ENCODE data around the gene PLEKHA7.
"Not testable (repeated sequence)": the region's sequence is repeated elsewhere in the genome, so short reads cannot be mapped to it uniquely, and the experiment has no call there.

PLEKHA7 gene, protein sequence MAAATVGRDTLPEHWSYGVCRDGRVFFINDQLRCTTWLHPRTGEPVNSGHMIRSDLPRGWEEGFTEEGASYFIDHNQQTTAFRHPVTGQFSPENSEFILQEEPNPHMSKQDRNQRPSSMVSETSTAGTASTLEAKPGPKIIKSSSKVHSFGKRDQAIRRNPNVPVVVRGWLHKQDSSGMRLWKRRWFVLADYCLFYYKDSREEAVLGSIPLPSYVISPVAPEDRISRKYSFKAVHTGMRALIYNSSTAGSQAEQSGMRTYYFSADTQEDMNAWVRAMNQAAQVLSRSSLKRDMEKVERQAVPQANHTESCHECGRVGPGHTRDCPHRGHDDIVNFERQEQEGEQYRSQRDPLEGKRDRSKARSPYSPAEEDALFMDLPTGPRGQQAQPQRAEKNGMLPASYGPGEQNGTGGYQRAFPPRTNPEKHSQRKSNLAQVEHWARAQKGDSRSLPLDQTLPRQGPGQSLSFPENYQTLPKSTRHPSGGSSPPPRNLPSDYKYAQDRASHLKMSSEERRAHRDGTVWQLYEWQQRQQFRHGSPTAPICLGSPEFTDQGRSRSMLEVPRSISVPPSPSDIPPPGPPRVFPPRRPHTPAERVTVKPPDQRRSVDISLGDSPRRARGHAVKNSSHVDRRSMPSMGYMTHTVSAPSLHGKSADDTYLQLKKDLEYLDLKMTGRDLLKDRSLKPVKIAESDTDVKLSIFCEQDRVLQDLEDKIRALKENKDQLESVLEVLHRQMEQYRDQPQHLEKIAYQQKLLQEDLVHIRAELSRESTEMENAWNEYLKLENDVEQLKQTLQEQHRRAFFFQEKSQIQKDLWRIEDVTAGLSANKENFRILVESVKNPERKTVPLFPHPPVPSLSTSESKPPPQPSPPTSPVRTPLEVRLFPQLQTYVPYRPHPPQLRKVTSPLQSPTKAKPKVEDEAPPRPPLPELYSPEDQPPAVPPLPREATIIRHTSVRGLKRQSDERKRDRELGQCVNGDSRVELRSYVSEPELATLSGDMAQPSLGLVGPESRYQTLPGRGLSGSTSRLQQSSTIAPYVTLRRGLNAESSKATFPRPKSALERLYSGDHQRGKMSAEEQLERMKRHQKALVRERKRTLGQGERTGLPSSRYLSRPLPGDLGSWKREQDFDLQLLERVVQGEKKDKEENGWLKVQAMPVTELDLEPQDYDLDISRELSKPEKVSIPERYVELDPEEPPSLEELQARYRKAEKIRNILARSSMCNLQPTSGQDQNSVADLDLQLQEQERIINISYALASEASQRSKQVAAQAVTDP

DNA sequence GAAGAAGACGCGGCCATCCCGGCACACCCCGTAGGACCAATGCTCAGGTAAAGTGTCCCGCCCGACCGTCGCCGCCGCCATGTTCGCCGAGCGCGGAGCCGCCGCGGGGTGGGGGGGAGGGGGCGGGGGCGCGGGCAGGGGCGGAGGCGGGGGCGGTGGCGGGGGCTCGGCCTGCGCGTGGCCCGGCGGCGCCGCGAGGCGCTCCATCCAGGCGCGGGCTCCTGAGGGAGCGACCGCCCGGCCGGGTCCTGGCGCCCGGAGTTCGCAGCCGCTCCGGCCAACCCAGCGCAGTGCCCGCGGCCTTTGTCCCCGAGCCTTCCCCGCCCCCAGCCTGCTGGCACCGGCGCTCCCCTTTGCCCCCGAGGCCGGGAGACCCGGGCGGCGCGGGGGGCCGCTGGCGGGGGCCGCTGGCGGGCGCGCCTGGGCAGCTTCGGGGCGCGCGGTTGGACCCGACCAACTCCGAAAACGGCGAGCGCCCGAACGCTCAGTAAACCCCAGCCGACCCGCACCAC lies at the start of gene PLEKHA7:
TSS of gene PLEKHA7 (minus strand) at position 94 of the 512 bp plus-strand sequence. CDS start at position 81, 13 bp downstream.
- no peak for DNase-seq (ENCODE audit: low read depth in 2 of 2, low spot score in 1 of 2)

DNA sequence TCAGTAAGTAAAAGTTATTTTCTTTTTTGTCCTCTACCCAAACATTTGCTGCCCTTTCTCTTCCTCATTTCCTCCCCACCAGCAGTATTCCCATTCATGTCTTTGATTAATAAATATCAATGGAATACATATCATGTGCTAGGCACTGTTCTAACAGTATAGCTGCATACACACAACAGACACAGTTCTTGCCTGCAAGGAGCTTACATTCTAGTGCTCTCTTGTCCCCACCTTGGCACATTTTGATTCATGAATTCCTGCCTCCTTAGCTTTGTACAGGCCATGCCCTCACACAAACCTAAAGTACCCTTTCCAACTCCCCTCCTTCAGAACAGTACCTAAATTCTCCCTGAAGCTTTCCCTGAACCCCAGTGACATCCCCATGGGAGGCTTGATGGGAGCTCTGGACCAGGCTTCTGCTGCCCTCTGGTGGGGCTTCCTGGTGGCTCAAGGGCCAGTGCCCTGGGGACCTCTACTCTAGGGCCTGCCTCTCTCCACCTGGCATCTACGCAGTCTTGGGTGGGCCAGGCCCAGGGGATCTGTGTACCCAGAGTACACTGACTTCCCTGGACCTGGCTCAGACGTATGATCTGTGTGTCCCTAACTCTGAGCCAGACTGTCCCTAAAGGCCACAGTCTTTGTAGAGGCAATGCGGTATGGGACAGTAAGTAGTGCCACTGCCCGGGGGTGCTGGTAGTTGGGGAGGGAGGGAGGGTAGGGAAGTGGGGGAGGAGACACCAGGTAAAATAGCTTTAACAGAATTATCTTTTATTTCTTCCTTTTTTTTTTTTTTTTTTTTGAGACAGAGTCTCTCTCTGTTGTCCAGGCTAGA lies 49.2 kb upstream of the PLEKHA7 start:
- DNase-seq (ENCODE audit: low read depth in 2 of 2, low spot score in 1 of 2), result no peak

DNA sequence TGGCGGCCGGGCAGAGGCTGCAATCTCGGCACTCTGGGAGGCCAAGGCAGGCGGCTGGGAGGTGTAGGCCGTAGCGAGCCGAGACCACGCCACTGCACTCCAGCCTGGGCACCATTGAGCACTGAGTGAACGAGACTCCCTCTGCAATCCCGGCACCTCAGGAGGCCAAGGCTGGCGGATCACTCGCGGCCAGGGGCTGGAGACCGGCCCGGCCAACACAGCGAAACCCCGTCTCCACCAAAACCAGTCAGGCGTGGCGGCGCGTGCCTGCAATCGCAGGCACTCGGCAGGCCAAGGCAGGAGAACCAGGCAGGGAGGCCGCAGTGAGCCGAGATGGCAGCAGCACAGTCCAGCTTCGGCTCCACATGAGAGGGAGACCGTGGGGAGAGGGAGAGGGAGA lies 36.9 kb upstream of the PLEKHA7 start:
- not testable (repeated sequence) for DNase-seq (ENCODE audit: low read depth in 2 of 2, low spot score in 1 of 2)

DNA sequence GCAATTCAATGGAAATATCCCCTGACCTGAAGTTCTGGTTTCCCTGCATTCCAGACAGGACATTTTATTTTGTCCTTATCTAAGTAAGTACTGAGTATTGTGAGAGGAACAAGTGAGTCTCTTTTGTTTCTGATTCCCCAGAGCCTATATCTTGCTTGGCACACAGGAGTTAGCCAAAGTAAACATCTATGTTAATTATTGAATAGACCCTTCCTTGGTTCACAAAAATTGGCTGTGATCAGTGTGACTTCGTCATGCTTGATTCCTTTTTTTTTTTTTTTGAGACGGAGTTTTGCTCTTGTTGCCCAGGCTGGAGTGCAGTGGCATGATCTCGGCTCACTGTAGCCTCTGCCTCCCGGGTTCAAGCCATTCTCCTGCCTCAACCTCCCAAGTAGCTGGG lies 34.3 kb upstream of the PLEKHA7 start:
- DNase-seq (ENCODE audit: low read depth in 2 of 2, low spot score in 1 of 2), result not testable (repeated sequence)

DNA sequence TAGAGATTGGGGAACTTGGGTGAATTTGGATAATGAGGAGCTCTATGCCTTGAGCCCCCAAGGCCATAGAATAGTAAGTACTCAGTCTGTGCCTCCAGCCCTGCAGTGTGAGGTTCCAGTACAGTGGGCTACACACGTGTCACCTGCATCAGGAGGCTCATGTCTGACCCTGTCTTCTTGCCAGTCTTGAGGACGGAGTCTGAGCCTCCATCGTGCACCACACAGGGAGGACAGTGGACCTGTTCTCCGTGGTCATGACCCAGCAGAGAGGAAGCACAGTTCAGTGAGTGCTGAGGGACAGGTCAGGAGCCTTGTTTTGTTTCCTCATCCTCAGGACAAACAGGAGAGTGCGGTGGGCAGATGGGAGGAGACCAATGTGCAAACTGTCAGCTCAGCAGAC lies 32.5 kb upstream of the PLEKHA7 start:
- DNase-seq (ENCODE audit: low read depth in 2 of 2, low spot score in 1 of 2), result no peak

DNA sequence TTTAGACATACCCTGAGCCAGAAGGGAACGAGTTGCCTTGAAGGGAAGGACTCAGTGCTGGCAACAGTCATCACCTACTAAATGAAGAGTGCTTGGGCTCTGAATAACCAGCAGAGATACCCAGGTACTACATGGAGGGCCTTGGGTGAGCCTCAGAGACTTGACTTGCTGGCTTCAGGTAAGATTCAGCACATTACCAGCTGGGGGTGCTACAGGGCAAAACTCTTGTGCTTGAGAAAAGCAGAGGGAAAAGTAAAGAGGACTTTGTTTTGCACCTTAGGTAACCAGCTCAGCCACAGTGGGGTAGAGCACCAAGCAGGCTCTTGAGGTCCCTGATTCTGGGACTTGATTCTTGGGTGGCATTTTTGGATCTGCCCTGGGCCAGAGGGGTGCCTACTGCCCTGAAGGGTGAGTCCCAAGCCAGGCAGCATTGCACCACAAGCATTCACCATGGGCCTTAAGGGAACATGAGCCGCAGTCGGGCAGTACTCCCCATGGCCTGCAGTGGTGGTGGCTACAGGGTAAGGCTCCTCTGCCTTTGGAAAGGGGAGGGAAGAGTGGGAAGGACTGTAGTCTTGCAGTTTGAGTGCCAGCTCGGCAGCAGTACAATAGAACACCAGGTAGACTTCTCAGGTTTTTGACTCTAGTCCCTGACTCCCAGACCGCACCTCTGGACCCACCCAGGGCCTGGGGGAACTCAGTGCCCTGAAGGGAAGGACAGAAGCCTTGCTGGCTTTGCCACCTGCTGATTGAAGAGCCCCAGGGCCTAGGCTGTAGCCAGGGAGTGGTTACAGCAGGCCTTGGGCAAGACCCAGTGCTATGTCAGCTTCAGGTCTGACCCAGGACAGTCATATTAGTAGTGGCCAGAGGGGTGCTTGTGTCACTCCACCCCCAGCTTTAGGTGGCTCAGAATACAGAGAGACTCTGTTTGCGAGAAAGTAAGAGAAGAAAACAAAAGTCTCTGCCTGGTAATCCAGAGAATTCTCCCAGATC lies 22.7 kb upstream of the PLEKHA7 start:
- DNase-seq (ENCODE audit: low read depth in 2 of 2, low spot score in 1 of 2), result no peak

DNA sequence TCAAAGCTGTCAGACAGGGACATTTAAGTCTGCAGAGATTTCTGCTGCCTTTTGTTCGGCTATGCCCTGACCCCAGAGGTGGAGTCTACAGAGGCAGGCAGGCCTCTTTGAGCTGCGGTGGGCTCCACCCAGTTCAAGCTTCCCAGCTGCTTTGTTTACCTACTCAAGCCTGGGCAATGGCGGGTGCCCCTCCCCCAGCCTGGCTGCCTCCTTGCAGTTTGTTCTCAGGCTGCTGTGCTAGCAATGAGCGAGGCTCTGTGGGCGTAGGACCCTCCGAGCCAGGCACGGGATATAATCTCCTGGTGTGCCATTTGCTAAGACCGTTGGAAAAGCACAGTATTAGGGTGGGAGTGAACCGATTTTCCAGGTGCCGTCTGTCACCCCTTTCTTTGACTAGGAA lies 19.8 kb upstream of the PLEKHA7 start:
- not testable (repeated sequence) for DNase-seq (ENCODE audit: low read depth in 2 of 2, low spot score in 1 of 2)

DNA sequence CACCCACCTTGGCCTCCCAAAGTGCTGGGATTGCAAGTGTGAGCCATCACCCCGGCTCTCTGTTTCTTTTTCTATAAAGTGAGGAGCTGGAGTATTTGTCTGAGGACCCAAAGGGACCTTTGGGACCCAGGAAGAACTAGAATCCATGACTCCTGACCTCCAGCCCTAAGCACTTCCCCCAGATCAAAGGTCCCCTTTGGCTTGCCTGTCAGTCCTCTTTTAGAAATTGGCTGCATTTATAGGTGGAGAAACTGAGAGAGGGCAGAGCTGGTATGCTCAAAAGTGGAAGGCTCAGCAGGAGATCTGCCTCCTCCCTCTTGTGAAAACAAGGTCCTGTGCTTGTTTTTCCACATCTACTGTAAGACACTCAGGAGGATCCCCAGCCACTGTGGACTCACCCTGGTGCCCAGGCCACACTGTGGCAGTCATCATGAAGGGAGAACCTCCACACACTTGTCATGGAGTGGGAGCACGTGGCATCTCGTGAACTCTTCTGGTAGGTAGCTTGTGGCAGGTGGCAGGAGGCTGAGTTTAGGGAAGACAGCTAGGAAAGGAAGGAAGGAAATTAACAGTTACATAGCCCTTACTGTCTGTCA lies 12.4 kb upstream of the PLEKHA7 start:
- no peak for DNase-seq (ENCODE audit: low read depth in 2 of 2, low spot score in 1 of 2)

DNA sequence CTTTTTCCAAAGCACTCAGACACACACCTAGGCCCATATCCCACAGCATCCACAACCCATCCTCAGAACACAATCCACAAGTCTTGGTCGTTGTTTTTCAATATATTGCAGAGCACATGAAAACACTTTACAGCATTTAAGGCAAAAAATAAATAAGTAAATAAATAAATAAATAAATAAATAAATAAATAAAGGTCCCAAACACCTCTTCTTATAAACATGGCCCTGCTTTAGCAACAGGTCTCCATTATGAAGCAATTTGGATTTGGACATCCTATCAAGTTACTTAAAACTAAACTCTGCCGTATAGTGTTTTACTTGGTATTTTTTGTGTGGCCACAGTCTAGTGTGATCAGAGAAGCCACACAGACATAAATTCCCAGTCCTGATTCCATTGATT lies 10.7 kb upstream of the PLEKHA7 start:
- no peak for DNase-seq (ENCODE audit: low read depth in 2 of 2, low spot score in 1 of 2)

DNA sequence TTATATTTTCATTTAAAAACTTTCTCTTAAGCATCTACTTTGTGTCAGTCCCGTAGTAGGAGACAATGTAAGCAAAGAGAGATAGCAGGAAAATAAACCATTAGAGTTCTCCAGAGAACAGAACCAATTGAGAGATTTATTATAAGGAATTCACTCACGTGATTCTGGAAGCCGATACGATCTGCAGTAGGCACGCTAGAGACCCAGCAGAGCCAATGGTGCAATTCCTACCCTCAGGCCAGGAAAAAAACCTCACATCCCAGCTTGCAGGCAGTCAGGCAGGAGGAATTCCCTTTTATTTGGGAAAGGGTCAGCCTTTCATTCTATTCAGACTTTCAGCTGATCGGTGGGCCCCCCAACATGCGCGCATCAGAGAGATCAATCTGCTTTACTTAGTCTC lies 7.3 kb upstream of the PLEKHA7 start:
- no peak for DNase-seq (ENCODE audit: low read depth in 2 of 2, low spot score in 1 of 2)

DNA sequence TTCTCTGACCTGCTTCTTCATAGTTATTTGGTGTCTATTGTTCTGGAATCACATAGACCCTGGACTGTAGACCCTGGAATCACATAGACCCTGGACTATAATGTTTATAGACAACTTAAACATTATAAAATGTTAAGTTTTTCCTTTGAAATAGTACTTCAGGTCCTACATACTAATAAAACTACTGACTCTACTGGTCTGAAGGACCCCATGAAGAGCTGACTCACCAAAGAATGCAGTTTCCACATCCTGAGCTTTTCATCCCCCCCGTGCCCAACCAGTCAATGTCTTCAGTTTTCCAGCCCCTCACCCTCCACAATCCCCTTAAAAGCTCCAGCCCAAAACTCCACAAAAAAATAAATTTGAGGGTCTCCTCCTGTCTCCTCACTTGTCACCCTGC lies 6.6 kb upstream of the PLEKHA7 start:
- DNase-seq (ENCODE audit: low read depth in 2 of 2, low spot score in 1 of 2), result no peak

DNA sequence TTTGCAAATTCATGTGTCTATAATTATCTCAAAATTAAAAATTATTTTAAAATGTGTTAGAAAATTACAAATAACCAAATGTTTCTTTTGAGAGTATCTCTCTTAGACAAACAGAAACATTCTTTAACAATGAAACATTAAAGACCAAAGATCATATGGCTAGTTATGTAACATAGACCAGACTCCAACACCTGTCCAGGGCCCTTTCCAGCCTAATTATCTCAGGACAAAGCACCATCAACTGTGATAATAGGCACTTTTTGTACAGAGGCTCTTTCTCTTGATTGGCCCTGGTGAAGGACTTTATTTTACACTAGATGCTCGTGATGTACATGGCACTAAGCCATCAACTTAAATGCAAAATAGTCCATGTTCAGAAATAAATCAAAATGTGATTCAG lies 5.0 kb upstream of the PLEKHA7 start:
- DNase-seq (ENCODE audit: low read depth in 2 of 2, low spot score in 1 of 2), result no peak

DNA sequence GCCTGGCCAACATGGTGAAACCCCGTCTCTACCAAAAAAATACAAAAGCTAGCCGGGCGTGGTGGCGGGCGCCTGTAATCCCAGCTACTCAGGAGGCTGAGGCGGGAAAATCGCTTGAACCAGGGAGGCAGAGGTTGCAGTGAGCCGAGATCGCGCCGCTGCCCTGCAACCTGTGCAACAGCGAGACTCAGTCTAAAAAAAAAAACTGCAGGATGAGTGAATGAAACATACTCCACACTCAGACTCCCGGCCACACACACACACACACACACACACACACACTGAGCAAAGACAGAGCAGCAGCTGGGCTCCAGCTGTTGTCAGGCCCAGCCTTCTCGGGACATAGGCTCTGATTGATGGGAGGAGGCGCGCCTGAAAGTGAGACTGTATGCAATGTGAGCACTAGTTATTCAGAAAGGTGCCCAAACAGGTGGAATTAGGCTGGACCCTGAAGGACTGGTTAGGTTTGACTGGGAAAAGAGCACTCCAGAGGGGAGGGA lies 1.5 kb upstream of the PLEKHA7 start:
- no peak for DNase-seq (ENCODE audit: low read depth in 2 of 2, low spot score in 1 of 2)

DNA sequence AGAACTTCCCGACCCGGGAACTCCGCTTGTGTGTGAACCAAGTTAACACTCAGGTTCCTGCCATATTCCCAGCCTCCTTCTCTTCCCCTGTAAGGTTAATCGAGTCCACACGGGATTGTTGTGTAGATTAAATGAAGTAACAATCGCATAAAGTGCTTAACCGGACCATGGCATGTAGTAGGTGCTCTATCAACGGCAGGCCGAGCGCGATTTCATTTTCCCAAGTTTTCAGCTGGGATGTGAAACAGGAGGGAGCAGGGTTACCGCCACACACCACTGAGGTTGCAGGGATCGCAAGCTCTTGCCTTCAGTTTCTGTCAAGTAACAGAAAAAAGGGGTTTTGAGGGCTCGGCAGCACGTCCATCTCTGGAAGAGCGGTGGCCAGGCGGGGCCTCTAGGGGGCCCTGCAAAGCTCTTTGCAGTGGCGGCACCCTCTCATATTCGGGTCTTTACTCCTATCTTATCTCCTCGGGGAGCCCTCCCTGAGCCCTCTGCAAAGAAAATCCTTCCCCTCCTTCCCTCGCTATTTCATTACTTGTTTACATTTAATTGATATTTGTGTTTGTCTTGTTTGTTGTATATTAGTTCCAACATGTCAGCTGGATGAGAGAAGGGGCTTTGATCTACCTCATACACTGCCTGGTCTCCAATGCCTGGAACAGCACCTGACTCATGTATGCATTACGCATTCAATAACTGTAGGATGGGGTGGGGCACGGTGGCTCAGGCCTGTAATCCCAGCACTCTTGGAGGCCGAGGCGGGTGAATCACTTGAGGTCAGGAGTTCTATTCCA lies 816 bp upstream of the PLEKHA7 start:
- DNase-seq (ENCODE audit: low read depth in 2 of 2, low spot score in 1 of 2), result no peak

DNA sequence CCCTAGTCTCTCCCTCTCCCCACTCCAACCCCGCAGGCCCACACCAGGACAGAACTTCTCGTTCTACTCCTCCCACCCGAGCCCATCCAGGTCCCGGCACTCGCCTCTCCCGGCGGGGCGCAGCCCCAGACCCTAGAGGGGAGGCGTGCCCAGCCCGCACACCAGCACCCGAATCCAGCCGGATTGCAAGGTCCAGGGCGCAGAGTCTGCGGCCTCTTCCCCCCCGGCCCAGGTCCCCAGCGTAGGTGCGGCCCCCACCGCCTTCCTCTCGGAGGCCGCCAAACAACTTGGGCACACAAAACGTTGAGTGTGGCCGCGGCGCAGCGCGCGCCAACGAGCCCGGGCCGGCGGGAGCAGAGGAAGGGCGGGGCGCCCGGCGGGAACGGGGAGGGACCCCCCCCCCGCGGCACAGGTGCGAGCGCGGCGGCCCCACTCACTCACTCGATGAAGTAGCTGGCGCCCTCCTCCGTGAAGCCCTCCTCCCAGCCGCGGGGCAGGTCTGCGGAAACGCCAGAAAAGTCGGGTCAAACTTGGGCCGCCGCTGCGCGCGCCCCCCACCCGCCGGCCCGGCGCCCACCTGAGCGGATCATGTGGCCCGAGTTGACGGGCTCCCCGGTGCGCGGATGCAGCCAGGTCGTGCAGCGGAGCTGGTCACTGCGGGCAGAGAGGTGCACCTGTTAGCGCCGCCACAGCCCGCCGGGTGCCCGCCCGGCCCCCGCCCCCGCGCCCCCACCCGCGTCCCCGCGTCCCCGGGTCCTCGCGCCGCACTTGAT lies 480 bp downstream of the PLEKHA7 start:
- DNase-seq (ENCODE audit: low read depth in 2 of 2, low spot score in 1 of 2), result no peak

DNA sequence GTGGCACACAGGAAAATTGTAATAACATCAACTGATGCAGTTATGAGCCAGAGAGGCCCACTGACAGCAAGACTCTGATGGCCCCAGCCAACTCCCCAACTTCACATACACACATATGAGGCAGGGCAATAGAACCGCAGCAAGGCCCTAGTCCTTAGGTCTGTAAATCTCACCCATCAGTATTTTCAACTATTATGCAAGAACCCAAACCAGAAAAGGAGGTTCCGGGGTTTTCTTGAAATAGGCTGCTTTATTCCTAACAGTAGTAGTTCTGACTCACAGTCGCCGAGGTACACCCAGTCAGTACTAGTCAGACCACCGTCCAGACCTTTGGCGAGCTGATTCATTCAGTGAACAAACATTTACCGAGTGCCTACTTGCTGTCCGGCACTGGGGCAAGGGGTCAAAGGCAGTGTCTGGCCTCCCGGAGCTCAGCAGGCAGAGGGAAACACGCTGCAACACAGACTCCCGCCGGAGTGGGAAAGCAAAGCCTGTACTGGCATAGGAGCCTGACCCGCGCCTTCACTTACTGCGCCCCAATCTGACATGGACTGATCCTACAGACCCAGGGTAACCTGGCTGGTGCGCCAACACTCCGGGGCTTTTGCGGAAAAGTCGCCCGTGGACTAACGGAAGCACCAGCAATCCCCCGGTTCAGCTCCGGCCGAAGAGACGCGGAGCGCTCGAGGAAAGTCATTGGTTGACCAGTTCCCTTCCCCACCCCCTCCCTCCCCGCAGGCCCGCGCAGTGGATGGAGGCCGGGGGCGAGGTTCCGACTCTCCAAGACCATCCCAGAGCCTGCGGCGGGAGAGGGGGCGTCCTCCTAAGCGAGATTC lies 1.3 kb downstream of the PLEKHA7 start:
- no peak for DNase-seq (ENCODE audit: low read depth in 2 of 2, low spot score in 1 of 2)

All from stimulated activated CD8-positive, alpha-beta memory T cell treated with anti-CD3 and anti-CD28 coated beads, Interleukin-4, amount 100 ng/mL, for 4 hours (primary cell).